ENCODE measurements around the gene FKBP6.
"Not testable (repeated sequence)": the region's sequence is repeated elsewhere in the genome, so short reads cannot be mapped to it uniquely, and the experiment has no call there.

Gene FKBP6

GRCh38 chr7:73358590-73359275 lies 30.8 kb downstream of the FKBP6 start:
- no peak for DNase-seq (ENCODE audit: low read depth)
- in situ Hi-C loops (cut with HindIII; ENCODE audit: low sequenced_read_pairs): loop anchor here (5.0 to 10.0 kb wide), 2 partner anchors 86 to 104 kb away; no protein-coding TSS in a partner anchor
- no peak for TF ChIP-seq CTCF (IDR thresholded peaks at IDR 0.05; ENCODE audit: low read depth, low read length, missing control alignments)
- no peak overlapping the region for H3K4me3 ChIP-seq (ENCODE audit: low read depth, low read length)

- no peak overlapping the region for H3K4me3 ChIP-seq (ENCODE audit: low read depth, low read length)
- no peak for DNase-seq (ENCODE audit: low read depth)
- TF ChIP-seq CTCF (IDR thresholded peaks at IDR 0.05; ENCODE audit: low read depth, low read length, missing control alignments): no peak
- in situ Hi-C loops (cut with HindIII; ENCODE audit: low sequenced_read_pairs): loop anchor here (5.0 to 10.0 kb wide), 2 partner anchors 85 to 103 kb away; no protein-coding TSS in a partner anchor
Measured at GRCh38 chr7:73359306-73359705, 31.3 kb downstream of the FKBP6 start.

- in situ Hi-C loops (cut with HindIII; ENCODE audit: low sequenced_read_pairs): loop anchor here (5.0 to 10.0 kb wide), 2 partner anchors 85 to 102 kb away; no protein-coding TSS in a partner anchor
- no peak overlapping the region for H3K4me3 ChIP-seq (ENCODE audit: low read depth, low read length)
- no peak for TF ChIP-seq CTCF (IDR thresholded peaks at IDR 0.05; ENCODE audit: low read depth, low read length, missing control alignments)
- no peak for DNase-seq (ENCODE audit: low read depth)
Measured at GRCh38 chr7:73359746-73360375, 31.9 kb downstream of the FKBP6 start.

- in situ Hi-C loops (cut with HindIII; ENCODE audit: low sequenced_read_pairs); H3K4me3 ChIP-seq (ENCODE audit: low read depth, low read length); DNase-seq (ENCODE audit: low read depth): not testable (repeated sequence)
Measured at GRCh38 chr7:73360590-73360989, 32.6 kb downstream of the FKBP6 start.

GRCh38 chr7:73363225-73364005 lies 35.5 kb downstream of the FKBP6 start:
- no peak overlapping the region for H3K4me3 ChIP-seq (ENCODE audit: low read depth, low read length)
- in situ Hi-C loops (cut with HindIII; ENCODE audit: low sequenced_read_pairs): no loop called here
- DNase-seq (ENCODE audit: low read depth): no peak
- TF ChIP-seq CTCF (IDR thresholded peaks at IDR 0.05; ENCODE audit: low read depth, low read length, missing control alignments): no peak

- no peak for TF ChIP-seq CTCF (IDR thresholded peaks at IDR 0.05; ENCODE audit: low read depth, low read length, missing control alignments)
- H3K4me3 ChIP-seq (ENCODE audit: low read depth, low read length): no peak overlapping the region
- DNase-seq (ENCODE audit: low read depth): no peak
- in situ Hi-C loops (cut with HindIII; ENCODE audit: low sequenced_read_pairs): no loop called here
Measured at GRCh38 chr7:73364006-73364728, 36.2 kb downstream of the FKBP6 start.
